GM21447 (cell line): ENCODE measurements around the gene SMAD7.

Experiments
- ATAC-seq: cut with Tn5 transposase; IDR thresholded peaks from one replicate; pipeline ENCODE4 v1.9.1; 2021; ENCODE audit not compliant: unreplicated experiment

Gene SMAD7

GRCh38 chr18:48931680-48932461 lies 18.9 kb downstream of the SMAD7 start:
- peak; percentile 21 for ATAC-seq

DNA sequence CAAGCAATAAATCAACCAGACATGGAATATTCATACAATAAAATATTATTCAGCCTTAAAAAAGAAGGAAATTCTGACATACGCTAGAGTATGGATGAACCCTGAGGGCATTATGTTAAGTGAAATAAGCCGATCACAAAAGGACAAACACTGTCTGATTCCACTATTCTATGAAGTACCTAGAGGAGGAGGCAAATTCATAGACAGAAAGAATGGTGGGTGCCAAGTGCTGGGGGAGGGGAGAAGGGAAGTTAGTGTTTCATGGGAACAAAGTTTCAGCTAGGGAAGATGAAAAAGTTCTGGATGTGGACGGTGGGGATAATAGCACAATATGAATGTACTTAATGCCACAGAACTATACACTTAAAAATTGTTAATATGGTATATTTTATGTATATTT lies 19.8 kb downstream of the SMAD7 start:
- no peak for ATAC-seq

GRCh38 chr18:48929941-48930713 lies 20.6 kb downstream of the SMAD7 start:
- ATAC-seq = no peak

DNA sequence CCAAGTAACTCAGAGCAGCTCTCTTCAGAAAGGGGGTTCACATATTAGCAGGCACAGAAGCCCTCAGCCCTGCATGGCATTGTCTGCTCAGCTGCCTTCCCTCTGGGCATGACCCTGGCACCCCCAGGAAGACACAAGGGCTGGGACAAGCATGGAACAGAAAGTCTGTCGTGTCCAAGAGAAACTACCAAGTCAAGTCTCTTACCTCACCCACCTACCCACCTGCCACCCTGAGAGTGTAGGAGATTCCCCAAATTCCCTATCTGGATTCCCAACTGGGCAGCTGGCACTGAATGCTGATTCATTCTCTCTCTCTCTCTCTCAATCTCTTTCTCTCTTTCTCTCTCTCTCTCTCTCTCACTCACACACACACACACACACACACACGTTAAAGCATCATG lies 21.6 kb downstream of the SMAD7 start:
- no peak for ATAC-seq

DNA sequence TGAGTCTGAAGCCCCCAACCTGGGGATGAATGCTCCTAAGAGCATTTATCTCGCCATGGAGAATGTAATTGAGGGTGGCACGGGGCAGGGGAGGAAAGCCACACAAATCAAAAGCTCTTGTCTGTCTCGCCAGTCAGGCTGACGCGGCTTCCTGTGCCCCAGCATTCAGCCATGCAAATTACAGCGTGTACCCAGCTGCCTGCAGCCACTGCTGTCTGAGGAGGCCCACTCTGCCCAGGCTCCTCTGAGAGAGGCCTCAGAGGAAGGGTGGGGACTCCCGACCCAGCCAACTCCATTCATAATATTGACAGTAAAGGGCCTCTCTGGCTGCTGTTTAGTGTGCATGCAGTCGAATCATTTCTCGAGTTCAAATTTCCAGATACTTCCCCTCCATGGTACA lies 22.0 kb downstream of the SMAD7 start:
- ATAC-seq = peak; percentile 70

GRCh38 chr18:48927286-48928080 lies 23.3 kb downstream of the SMAD7 start:
- ATAC-seq = no peak

GRCh38 chr18:48926420-48926857 lies 24.3 kb downstream of the SMAD7 start:
- ATAC-seq = no peak

DNA sequence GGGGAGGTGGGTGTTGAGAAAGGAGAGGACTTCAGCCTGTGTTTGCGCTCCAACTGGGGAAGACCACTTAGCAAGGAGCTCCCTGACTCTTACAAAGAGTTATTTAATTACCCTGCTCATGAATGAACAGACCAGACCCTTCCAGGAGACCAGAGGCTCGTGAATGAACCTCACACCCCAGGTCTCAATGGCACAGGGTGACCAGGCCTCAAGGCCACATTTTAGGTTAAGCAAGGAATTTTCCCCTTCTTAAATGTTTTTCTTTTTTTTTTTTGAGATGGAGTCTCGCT lies 25.3 kb downstream of the SMAD7 start:
- no peak for ATAC-seq

GRCh38 chr18:48924630-48925490 lies 25.9 kb downstream of the SMAD7 start:
- no peak for ATAC-seq

- peak; percentile 30 for ATAC-seq
Measured at GRCh38 chr18:48923746-48924629, 26.8 kb downstream of the SMAD7 start.

GRCh38 chr18:48922801-48923730 lies 27.7 kb downstream of the SMAD7 start:
- ATAC-seq = no peak

DNA sequence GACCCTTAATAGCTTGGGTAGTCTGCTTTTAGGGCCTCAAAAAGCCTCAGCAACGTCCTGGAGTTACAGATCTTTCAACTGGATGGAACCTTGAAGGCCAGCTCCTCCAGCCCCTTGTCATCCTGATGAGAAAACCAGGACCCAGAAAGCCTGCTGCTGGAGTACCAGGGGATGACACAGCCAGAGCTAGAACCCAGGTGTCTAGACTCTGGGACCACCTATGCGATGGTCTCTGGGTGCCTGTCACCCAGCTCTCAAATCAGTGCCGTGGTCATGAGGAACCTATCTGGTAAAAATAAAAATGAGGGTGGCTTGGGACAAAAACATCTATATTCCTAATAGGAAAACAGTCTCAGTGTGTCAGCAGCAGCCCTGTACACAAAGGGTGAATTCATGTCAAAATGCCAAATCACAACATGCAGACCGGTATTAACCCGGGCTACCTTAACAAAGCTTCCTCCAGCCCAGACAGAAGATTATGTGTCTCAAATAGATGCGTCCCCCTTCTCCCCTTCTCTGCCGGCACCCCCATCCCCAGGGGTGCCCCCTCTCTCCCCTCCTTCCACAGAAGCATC lies 28.5 kb downstream of the SMAD7 start:
- ATAC-seq = no peak

DNA sequence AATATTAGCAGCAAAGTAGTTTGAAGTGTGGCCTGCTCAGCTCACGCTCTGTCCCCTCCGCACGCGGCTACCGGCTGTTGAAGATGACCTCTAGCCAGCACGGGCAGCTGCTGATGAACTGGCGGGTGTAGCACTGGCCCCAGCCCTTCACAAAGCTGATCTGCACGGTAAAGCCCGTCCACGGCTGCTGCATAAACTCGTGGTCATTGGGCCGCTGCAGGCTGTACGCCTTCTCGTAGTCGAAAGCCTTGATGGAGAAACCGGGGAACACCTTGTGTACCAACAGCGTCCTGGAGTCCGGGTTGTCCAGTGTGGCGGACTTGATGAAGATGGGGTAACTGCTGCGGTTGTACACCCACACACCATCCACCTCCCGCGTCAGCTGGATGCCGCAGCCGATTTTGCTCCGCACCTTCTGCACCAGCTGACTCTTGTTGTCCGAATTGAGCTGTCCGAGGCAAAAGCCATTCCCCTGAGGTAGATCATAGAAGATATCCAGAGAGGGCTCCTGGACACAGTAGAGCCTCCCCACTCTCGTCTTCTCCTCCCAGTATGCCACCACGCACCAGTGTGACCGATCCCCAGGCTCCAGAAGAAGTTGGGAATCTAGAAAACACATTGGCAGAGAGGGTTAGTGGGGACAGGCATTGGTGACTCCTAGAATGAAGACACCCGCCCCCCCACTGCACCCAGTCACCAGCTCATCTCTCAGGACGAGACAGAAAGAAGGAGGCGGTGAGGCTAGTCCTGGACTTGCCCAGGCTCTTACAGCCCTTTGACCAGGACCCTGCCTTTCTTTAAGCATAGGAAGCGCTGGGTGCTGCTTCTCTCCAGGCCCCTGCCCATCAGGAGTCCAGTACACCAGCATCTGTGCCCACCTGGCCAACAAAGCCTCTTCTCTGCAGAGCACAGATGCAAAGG lies 29.2 kb downstream of the SMAD7 start:
- no peak for ATAC-seq

GRCh38 chr18:48920408-48921038 lies 30.2 kb downstream of the SMAD7 start:
- ATAC-seq = no peak

GRCh38 chr18:48919547-48919946 lies 31.2 kb downstream of the SMAD7 start:
- no peak for ATAC-seq

DNA sequence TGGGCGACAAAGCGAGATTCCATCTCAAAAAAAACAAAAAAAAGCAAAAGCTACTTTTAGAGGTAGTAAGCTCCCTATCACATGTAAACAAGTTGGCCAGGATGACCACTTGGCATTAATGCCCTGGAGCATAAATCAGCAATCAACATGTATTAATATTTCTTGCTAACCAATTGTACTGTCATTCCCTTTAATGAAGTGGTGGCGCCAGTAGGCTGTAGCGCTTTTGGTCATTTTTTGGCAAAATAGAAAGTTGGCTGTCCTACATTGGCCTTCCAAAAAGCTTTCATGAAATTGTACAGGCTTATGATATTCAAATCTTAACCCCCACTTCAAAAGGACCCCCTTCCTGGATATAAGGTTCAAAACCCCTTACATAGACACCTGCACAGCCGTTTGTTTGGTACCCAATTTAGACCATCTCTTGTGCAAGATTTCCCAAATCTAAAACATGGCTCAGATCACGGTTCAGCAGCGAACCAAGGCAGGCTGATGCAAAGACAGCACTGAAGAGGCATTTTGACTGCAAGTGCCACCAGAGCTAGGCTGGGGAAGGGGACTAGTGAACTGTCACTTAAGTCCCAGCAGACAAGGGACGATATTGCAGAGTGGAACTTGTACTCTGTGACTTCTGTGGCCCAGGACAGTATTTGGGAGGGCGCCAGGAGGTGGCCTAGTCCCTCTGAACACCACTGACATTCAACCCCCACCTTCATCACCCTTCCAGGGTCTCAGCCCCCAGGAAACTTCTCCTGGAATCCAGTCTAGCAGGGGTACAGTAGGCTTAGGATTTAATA lies 31.9 kb downstream of the SMAD7 start:
- no peak for ATAC-seq
